ENCODE results near the gene TTC31. TPM values are rescaled to one million over a fixed set of nuclear protein-coding genes. Genes with fewer than 3 reads are reported as not detected.
"Not testable (repeated sequence)": the region's sequence is repeated elsewhere in the genome, so short reads cannot be mapped to it uniquely, and the experiment has no call there.

The TTC31 gene
- total RNA-seq, result 10 to 100 TPM; 45.8 to 46.3 TPM

GRCh38 chr2:74482801-74483674 lies at the start of gene TTC31, which contains the start of gene CCDC142:
Gene TTC31, plus strand, starts transcription at chr2:74483081. Its CDS starts 15 bp downstream, at chr2:74483096.
Gene CCDC142, minus strand, starts transcription at chr2:74482998. Its CDS starts 161 bp downstream, at chr2:74482837.
- CTCF ChIA-PET, result interaction anchor here (0.7 to 6.0 kb wide), 27 partner anchors 9 to 106 kb away, joined by 3 to 66 read pairs (median 5); partner anchors contain the start of genes AUP1, DQX1, HTRA2 and INO80B
- peaks cover 40% of the 10 kb centered on the region for H3K4me1 Mint-ChIP-seq

GRCh38 chr2:74436111-74436805 lies 46.6 kb upstream of the TTC31 start:
- no peaks in the 10 kb centered on the region for H3K9me3 Mint-ChIP-seq
- ChIA-PET CTCF (no interaction called here), POLR2A (no interaction called here)
- no peaks in the 10 kb centered on the region for H3K36me3 Mint-ChIP-seq (ENCODE audit: low read depth)
- H3K4me1 Mint-ChIP-seq, result peaks cover 5% of the 10 kb centered on the region
- peaks cover 24% of the 10 kb centered on the region for H3K27me3 Mint-ChIP-seq
- no peak overlapping the region for H3K27ac Mint-ChIP-seq
- H3K4me3 Mint-ChIP-seq, result no peak overlapping the region
- no peak for DNase-seq

More at GRCh38 chr2:74482801-74483674, at the start of gene TTC31, which contains the start of gene CCDC142:
- Mint-ChIP-seq H3K4me3 (peak within 1 kb of the TSS; percentile 99), H3K9me3 (no peaks in the 10 kb centered on the region), H3K27me3 (no peaks in the 10 kb centered on the region), H3K27ac (peak within 1 kb of the TSS; percentile 99), H3K36me3 (ENCODE audit: low read depth) (peaks cover 31% of the 10 kb centered on the region)
- peak; percentile 96 for DNase-seq
- POLR2A ChIA-PET, result interaction anchor here (1.2 kb wide), 1 partner anchor 24 kb away, joined by 3 read pairs; the partner anchor contains the start of gene PCGF1

DNA sequence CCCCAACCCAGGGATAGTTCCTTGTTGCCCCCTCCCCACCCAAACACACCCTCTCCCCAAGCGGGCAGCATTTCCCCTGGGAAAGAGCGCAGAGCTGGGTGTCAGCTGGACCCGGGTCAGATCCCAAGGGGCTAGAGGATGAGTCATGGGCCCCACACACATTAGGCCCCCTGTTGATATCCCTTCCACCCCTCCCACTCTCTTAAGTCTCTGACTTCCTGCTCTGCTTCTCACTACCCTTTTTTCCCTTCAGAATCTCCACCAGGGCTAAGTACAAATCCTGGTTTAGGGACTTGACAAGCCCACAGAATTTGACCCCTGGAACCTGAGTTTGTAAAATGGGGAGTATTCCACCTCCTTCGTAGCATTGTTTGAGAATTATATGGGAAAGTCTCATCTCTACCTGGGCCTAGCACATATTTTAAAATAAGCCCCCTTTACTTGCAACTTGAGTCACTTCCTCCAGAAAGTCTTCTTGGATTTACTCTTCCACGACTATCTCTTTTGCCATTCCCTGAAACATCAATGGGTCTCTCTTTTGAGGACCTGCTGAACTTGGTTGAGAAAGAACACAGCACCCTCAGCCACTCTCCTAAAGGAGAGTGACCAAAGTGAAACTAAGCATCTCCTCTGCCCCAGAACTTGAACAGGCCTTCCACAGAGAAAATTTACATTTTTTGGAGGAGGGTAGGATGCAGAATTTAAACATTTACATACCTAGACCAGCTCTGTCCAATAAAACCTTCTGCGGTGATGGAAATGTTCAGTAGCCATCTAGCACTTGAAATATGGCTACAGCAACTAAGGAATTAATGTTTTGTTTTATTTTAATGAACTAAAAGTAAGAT lies 45.8 kb upstream of the TTC31 start:
- H3K36me3 Mint-ChIP-seq (ENCODE audit: low read depth), result no peaks in the 10 kb centered on the region
- DNase-seq, result no peak
- no peaks in the 10 kb centered on the region for H3K9me3 Mint-ChIP-seq
- ChIA-PET CTCF (no interaction called here), POLR2A (no interaction called here)
- H3K27ac Mint-ChIP-seq, result no peak overlapping the region
- peaks cover 24% of the 10 kb centered on the region for H3K27me3 Mint-ChIP-seq
- H3K4me3 Mint-ChIP-seq, result no peak overlapping the region
- H3K4me1 Mint-ChIP-seq, result peaks cover 5% of the 10 kb centered on the region

DNA sequence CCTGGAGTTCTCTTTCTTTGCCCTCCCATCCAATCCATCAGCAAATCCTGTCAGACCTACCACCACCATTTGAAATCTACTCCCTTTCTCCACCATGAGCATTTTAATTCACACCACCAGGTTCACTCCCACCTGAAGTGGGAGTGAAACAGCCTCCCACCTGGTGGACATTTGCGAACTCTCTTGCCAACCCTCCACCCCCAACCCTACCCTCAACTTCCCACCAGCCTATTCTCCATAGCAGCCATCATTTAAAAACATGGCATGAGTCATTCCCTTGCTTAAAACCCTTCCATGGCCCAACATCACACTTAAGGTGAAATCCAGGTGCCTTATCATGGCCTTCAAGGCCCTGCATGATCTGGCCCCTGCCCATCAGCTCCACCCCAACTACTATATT lies 44.6 kb upstream of the TTC31 start:
- Mint-ChIP-seq H3K9me3 (no peaks in the 10 kb centered on the region), H3K27ac (no peak overlapping the region), H3K36me3 (ENCODE audit: low read depth) (no peaks in the 10 kb centered on the region), H3K4me1 (peaks cover 9% of the 10 kb centered on the region), H3K27me3 (peaks cover 33% of the 10 kb centered on the region), H3K4me3 (no peak overlapping the region)
- POLR2A ChIA-PET, result no interaction called here
- CTCF ChIA-PET, result interaction anchor here (0.5 to 2.9 kb wide), 2 partner anchors 12 to 16 kb away, joined by 3 to 10 read pairs; partner anchors contain the start of gene INO80B
- no peak for DNase-seq

- H3K4me1 Mint-ChIP-seq, result peaks cover 9% of the 10 kb centered on the region
- POLR2A ChIA-PET, result no interaction called here
- H3K27ac Mint-ChIP-seq, result no peak overlapping the region
- H3K27me3 Mint-ChIP-seq, result peaks cover 38% of the 10 kb centered on the region
- no peak overlapping the region for H3K4me3 Mint-ChIP-seq
- H3K9me3 Mint-ChIP-seq, result no peaks in the 10 kb centered on the region
- CTCF ChIA-PET, result interaction anchor here (0.8 to 2.9 kb wide), 7 partner anchors 9 to 42 kb away, joined by 3 to 10 read pairs (median 5); partner anchors contain the start of genes C2orf81, INO80B and WDR54
- H3K36me3 Mint-ChIP-seq (ENCODE audit: low read depth), result no peaks in the 10 kb centered on the region
- no peak for DNase-seq
These were observed 43.5 kb upstream of the TTC31 start for GRCh38 chr2:74439373-74439772.

GRCh38 chr2:74439803-74440377 lies 43.0 kb upstream of the TTC31 start:
- H3K27me3 Mint-ChIP-seq, result peaks cover 43% of the 10 kb centered on the region
- no peaks in the 10 kb centered on the region for H3K36me3 Mint-ChIP-seq (ENCODE audit: low read depth)
- H3K9me3 Mint-ChIP-seq, result no peaks in the 10 kb centered on the region
- H3K27ac Mint-ChIP-seq, result no peak overlapping the region
- CTCF ChIA-PET, result interaction anchor here (0.6 to 2.9 kb wide), 9 partner anchors 9 to 92 kb away, joined by 3 to 10 read pairs (median 4); partner anchors contain the start of genes C2orf81, INO80B and WDR54
- POLR2A ChIA-PET, result no interaction called here
- DNase-seq, result no peak
- H3K4me1 Mint-ChIP-seq, result peaks cover 9% of the 10 kb centered on the region
- H3K4me3 Mint-ChIP-seq, result no peak overlapping the region

GRCh38 chr2:74440378-74441169 lies 42.3 kb upstream of the TTC31 start:
- Mint-ChIP-seq H3K27ac (no peak overlapping the region), H3K36me3 (ENCODE audit: low read depth) (no peaks in the 10 kb centered on the region), H3K27me3 (peaks cover 46% of the 10 kb centered on the region), H3K4me1 (peaks cover 9% of the 10 kb centered on the region), H3K4me3 (peak overlapping the region; percentile 36), H3K9me3 (no peaks in the 10 kb centered on the region)
- CTCF ChIA-PET, result interaction anchor here (0.6 to 2.9 kb wide), 10 partner anchors 8 to 147 kb away, joined by 3 to 10 read pairs (median 3); partner anchors contain the start of genes C2orf81, INO80B and WDR54
- POLR2A ChIA-PET, result interaction anchor here (0.5 kb wide), 1 partner anchor 43 kb away, joined by 4 read pairs; no protein-coding TSS in a partner anchor
- no peak for DNase-seq

DNA sequence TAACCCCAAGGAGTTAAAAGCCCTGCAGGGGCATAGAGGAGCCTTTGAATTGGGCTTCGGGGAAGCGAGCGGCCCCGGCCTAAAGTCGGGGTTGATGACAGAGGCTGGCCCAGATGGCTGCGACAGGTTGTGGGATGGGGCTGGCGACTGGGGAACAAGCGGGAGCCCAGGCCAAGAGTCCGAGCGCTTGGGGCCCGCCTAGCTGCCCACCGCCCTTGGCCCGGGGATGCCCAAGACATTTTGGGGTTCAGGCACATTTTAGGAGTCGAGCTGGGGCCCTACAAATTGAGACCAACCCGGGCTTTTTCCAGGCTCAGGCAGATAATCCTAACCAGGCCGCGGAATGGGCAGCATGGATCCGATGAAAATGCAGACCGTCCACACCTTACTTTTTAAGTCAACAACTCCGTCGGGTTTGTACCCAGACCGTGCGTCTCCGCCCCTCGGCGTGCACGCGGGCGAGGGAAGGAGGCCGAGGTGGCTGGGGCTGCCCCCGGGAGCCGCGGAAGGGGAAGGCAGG lies 41.7 kb upstream of the TTC31 start:
- ChIA-PET POLR2A (interaction anchor here (0.5 kb wide), 1 partner anchor 43 kb away, joined by 4 read pairs; no protein-coding TSS in a partner anchor), CTCF (interaction anchor here (1.0 to 2.9 kb wide), 5 partner anchors 9 to 146 kb away, joined by 3 to 10 read pairs (median 3); partner anchors contain the start of gene INO80B)
- Mint-ChIP-seq H3K27me3 (peaks cover 46% of the 10 kb centered on the region), H3K9me3 (no peaks in the 10 kb centered on the region), H3K27ac (no peak overlapping the region), H3K4me3 (no peak overlapping the region), H3K36me3 (ENCODE audit: low read depth) (no peaks in the 10 kb centered on the region), H3K4me1 (peaks cover 9% of the 10 kb centered on the region)
- DNase-seq, result no peak

DNA sequence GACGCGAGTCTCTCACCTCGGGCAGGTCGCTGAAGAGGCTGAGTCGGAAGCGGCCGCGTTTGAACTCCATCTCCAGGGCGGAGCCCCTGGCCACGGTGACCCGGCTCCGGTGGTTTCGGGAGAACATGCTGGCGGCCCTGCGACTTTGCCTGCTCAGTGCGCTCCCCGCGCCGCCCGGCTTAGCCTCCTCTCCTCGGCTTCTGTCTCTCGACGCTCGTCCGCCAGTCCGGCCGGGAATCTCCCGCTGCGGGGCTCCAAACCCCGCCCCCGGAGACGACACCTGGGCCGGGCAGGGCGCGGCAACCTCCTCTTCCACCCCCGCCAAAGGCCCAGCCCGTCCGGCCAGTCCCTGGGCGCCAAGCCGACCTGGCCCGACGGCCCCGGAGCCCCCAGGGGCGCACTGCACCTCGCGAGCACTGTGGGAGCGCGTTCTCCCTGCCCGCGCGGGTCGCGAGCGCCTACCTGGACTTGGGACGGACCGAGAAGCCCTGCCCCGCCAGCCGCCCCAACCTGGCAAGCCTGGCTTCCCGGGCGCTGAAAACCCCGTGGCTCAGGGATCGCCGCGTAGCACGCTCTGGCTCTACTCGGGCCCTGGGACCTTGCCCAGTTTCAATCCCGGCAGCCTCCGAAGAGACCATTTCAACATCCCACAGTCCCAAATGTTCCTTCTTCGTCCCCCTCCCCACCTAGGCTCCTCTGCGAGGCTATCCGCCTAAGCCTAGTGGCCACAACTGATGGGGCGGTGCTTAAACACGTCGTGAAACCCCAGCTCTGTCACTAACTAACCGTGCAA lies 41.0 kb upstream of the TTC31 start, which contains the start of gene RTKN:
TSS of gene RTKN (minus strand) at position 248 of the 793 bp plus-strand sequence. CDS start at position 127, 121 bp downstream.
- ChIA-PET POLR2A (no interaction called here), CTCF (interaction anchor here (0.9 to 1.8 kb wide), 4 partner anchors 9 to 145 kb away, joined by 3 to 6 read pairs (median 4); no protein-coding TSS in a partner anchor)
- H3K36me3 Mint-ChIP-seq (ENCODE audit: low read depth), result no peaks in the 10 kb centered on the region
- H3K27ac Mint-ChIP-seq, result no peak within 1 kb of the TSS
- no peaks in the 10 kb centered on the region for H3K9me3 Mint-ChIP-seq
- peaks cover 9% of the 10 kb centered on the region for H3K4me1 Mint-ChIP-seq
- H3K4me3 Mint-ChIP-seq, result peak within 1 kb of the TSS; percentile 55
- peaks cover 46% of the 10 kb centered on the region for H3K27me3 Mint-ChIP-seq
- DNase-seq, result no peak

DNA sequence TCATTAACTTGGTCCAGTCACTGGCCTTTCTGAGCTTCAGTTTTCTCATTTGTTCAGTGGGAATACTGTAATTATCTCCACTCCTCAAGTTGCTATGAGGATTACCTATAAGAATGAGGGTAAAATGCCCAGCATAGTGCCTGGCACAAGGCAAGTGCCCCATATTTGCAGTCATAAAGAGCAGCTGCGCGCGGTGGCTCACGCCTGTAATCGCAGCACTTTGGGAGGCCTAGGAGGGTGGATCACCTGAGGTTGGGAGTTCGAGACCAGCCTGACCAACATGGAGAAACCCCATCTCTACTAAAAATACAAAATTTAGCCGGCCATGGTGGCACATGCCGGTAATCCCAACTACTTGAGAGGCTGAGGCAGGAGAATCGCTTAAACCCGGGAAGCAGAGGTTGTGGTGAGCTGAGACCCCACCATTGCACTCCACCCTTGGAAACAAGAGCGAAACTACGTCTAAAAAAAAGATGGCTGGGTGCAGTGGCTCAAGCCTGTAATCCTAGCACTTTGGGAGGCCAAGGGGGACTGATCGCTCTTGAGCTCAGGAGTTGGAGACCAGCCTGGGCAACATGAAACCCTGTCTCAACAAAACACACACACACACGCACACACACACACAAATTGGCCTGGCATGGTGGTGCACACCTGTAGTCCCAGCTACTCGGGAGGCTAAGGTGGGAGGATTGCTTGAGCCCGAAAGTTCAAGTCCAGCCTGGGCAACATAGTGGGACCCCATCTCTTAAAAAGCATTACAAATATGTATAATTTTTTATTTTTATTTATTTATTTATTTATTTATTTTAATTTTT lies 40.2 kb upstream of the TTC31 start:
- DNase-seq; H3K36me3 Mint-ChIP-seq (ENCODE audit: low read depth); H3K4me1 Mint-ChIP-seq; H3K27ac Mint-ChIP-seq; POLR2A ChIA-PET; H3K9me3 Mint-ChIP-seq: not testable (repeated sequence)
- Mint-ChIP-seq H3K4me3 (peak overlapping the region; percentile 55), H3K27me3 (peaks cover 52% of the 10 kb centered on the region)
- CTCF ChIA-PET, result interaction anchor here (0.9 to 1.8 kb wide), 4 partner anchors 9 to 20 kb away, joined by 3 to 6 read pairs (median 4); no protein-coding TSS in a partner anchor
